ENCODE measurements around the gene REEP1. TPM values are rescaled to one million over a fixed set of nuclear protein-coding genes. Genes with fewer than 3 reads are reported as not detected.

The REEP1 gene
- total and polyA plus RNA-seq, 8 donors, result 1.4 to 7.0 (median 4.0) TPM

DNA sequence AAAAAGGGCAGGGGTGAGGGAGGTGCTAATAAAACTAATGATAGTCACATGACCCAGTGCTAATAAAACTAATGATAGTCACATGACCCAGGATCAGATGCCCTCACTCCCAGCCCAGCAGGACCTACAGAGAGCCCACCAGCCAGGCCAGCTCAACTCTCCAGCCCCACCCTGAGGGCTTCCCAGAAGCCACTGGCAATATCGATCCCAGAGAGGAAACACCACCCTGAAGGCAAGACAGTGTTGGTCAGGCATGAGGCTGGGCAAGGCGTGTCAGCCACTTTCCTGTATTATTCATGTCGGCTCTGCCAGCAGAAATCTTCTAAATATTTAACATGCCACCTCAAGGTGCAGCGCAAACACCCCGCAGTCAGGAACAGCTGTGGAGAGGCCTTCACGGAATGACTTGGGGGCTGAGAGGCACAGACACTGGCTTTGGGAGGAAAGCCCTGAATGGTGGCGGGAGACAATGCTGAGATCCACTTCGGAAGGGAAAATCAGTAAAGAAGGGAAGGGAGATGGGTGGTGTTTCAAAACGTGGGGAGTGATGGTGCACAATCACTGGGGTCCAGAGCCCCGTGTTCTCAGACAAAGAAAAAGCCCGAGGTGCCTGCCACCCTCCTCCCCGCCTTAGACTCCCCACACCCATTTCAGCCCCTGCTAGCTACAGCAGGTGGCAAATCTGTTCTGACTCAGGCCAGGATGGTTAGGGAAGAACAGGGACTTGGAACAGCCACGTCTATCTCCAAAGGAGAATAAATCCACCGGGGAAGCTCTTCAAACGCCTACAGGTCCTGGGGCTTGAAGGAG, 1.4 kb downstream of the REEP1 start:
- DNase-seq (no peak), FAIRE-seq (no peak), ATAC-seq (peak in 1 of 4 donors; percentile 21)
- peak overlapping the region in 2 of 4 donors; percentile 60 to 65 for H3K4me3 ChIP-seq
- no peak overlapping the region for H3K27ac ChIP-seq
- intact Hi-C loops (cut with DNase I), result no loop called here
- peaks cover 0 to 5% (median 0%) of the 10 kb centered on the region in 3 donors for H3K4me1 ChIP-seq
- no peaks in the 10 kb centered on the region for H3K9me3 ChIP-seq
- TF ChIP-seq, protein P1, sequence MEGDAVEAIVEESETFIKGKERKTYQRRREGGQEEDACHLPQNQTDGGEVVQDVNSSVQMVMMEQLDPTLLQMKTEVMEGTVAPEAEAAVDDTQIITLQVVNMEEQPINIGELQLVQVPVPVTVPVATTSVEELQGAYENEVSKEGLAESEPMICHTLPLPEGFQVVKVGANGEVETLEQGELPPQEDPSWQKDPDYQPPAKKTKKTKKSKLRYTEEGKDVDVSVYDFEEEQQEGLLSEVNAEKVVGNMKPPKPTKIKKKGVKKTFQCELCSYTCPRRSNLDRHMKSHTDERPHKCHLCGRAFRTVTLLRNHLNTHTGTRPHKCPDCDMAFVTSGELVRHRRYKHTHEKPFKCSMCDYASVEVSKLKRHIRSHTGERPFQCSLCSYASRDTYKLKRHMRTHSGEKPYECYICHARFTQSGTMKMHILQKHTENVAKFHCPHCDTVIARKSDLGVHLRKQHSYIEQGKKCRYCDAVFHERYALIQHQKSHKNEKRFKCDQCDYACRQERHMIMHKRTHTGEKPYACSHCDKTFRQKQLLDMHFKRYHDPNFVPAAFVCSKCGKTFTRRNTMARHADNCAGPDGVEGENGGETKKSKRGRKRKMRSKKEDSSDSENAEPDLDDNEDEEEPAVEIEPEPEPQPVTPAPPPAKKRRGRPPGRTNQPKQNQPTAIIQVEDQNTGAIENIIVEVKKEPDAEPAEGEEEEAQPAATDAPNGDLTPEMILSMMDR (IDR thresholded peaks at IDR 0.05), result no peak
- no peaks in the 10 kb centered on the region for H3K27me3 ChIP-seq
- no peaks in the 10 kb centered on the region for H3K36me3 ChIP-seq
- 28 to 41% methylated on average over 15 of the region's 15 CpGs for WGBS, 2 donors

DNA sequence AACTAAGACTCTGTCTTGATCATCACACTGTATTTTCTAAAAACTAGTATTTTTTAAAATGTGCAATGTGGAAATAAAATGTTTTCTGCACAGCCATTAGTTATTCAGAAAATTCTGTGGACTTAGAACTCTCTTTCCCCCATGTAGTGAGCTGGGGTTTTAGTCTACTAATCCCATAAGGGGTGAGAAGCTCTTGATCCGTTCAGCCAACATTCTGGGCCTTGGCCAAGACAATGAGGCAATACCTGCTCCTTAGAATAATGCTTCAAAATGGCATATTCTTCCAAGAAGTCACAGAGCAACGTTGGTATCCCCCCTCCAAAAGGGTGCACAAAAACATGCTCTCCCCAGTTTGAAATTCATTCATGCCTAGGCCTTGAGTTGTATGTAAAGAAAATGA, 4.0 kb downstream of the REEP1 start:
- no peaks in the 10 kb centered on the region for H3K9me3 ChIP-seq
- H3K27me3 ChIP-seq, result no peaks in the 10 kb centered on the region
- no peak overlapping the region for H3K4me3 ChIP-seq
- no peaks in the 10 kb centered on the region for H3K36me3 ChIP-seq
- TF ChIP-seq, protein P1 (IDR thresholded peaks at IDR 0.05), result no peak
- no peak overlapping the region for H3K27ac ChIP-seq
- no peak for DNase-seq
- no peak for FAIRE-seq
- WGBS, 2 donors, result 43 to 47% methylated on average over 2 of the region's 2 CpGs
- H3K4me1 ChIP-seq, result peaks cover 0 to 5% (median 0%) of the 10 kb centered on the region in 3 donors
- intact Hi-C loops (cut with DNase I), result no loop called here
- ATAC-seq, result no peak

DNA sequence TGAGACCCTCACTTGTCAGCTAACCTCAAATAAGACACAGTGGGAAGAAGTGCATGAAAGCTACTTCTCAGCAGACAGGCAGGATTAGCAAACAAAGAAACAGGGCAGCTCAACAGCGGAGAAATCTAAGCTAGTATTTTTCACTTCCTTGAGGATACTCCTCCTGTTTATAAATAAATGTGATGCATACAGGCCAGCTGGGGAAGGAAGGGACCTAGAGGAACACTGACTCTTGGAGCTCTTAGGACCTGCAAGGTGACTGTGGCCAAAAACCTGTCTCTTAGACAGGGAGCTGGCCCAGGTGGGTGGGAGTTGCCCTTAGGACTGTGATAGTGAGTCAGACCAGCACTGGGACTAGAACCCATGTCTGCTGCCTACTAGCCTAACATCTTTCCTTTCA, 4.8 kb downstream of the REEP1 start:
- 82 to 95% methylated on average over 1 of the region's 1 CpG for WGBS, 2 donors
- TF ChIP-seq, protein P1 (IDR thresholded peaks at IDR 0.05), result no peak
- peaks cover 0 to 5% (median 0%) of the 10 kb centered on the region in 3 donors for H3K4me1 ChIP-seq
- intact Hi-C loops (cut with DNase I), result no loop called here
- ATAC-seq, result no peak
- no peak for DNase-seq
- H3K4me3 ChIP-seq, result no peak overlapping the region
- no peak overlapping the region for H3K27ac ChIP-seq
- H3K9me3 ChIP-seq, result no peaks in the 10 kb centered on the region
- no peaks in the 10 kb centered on the region for H3K27me3 ChIP-seq
- no peaks in the 10 kb centered on the region for H3K36me3 ChIP-seq
- no peak for FAIRE-seq

DNA sequence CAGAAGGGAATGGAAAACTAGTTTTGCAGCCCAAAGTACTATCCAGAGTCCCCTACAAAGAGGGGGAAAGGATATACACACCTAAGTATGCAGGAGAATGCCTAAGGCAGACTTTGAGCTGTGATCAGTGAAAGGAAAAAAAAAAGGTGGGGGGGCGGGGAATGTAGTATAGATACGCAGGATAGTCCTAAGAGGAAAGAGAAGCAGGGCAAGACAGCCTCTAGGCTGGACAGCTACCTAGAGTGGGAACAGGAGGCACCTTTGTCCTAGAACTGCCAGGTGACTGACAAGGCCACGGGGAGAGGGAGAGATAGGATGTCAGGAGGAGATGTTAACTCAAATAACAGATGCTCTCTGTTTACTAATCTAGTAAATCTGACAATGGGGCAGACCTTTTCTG, 6.0 kb downstream of the REEP1 start:
- no peak overlapping the region for H3K4me3 ChIP-seq
- no peaks in the 10 kb centered on the region for H3K36me3 ChIP-seq
- peaks cover 0 to 3% (median 0%) of the 10 kb centered on the region in 3 donors for H3K4me1 ChIP-seq
- TF ChIP-seq, protein P1 (IDR thresholded peaks at IDR 0.05), result no peak
- ATAC-seq, result no peak
- H3K27me3 ChIP-seq, result no peaks in the 10 kb centered on the region
- WGBS, 2 donors, result 75% methylated on average over 3 of the region's 3 CpGs
- intact Hi-C loops (cut with DNase I), result no loop called here
- H3K27ac ChIP-seq, result no peak overlapping the region
- no peaks in the 10 kb centered on the region for H3K9me3 ChIP-seq
- no peak for FAIRE-seq
- no peak for DNase-seq

DNA sequence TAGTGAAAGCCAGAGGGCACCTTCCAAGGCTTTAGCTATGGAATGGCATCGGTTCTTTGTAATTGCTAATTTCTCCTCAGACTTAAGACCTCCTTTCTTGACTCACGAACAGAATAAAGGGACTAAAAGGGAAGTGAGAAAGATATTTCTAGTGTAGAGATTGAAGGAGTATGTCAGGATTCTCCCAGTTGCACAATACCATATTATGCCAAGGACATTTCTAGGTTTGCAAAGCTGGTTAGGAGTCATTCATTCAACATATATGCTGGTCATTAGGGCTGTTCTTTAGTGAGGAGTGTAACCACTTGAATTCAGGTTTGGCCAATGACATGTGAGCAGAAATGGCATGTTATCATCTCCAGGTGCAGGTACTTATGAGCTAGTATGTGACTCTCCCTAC, 7.4 kb downstream of the REEP1 start:
- ATAC-seq (no peak), DNase-seq (no peak), FAIRE-seq (no peak)
- TF ChIP-seq, protein P1 (IDR thresholded peaks at IDR 0.05), result no peak
- Histone ChIP-seq H3K4me1 (no peaks in the 10 kb centered on the region), H3K4me3 (no peak overlapping the region), H3K27me3 (no peaks in the 10 kb centered on the region), H3K27ac (no peak overlapping the region), H3K36me3 (no peaks in the 10 kb centered on the region), H3K9me3 (no peaks in the 10 kb centered on the region)
- 90 to 95% methylated on average over 2 of the region's 2 CpGs for WGBS, 2 donors
- intact Hi-C loops (cut with DNase I), result no loop called here

All from pancreas (tissue), 10 donors.